HCT116 (cell line): ENCODE data around the gene UNC79. TPM values are rescaled to one million over a fixed set of nuclear protein-coding genes. Genes with fewer than 3 reads are reported as not detected.

Source experiments
- ATAC-seq: fragments of 200-7000 bp; cut with Tn5 transposase; 2 replicates; pipeline ENCODE4 v1.9.1; 2020; ENCODE audit warnings: mild to moderate bottlenecking, moderate library complexity
- BruUV-seq: library from RNA; stranded (reverse); fragments of 400-500 nt; replicated peaks from 2 replicates; lab custom pipeline; 2021; lab: Mats Ljungman, UMichigan
- CTCF ChIA-PET: fragments of 300-600 bp; sonication (Branson Sonifier 250); formaldehyde crosslinking; loops from one replicate; lab custom pipeline; 2021; ENCODE audit warnings: antibody characterized with exemption; lab: Charles Lee
- POLR2A ChIA-PET: fragments of 300-600, 350-600 bp; sonication (Branson Sonifier 250); formaldehyde crosslinking; loops from one replicate; lab custom pipeline; 2021; ENCODE audit warnings: antibody characterized with exemption; lab: Charles Lee
- RAD21 ChIA-PET, 2 experiments: fragments of 300-600 bp; sonication (Branson Sonifier 250); formaldehyde crosslinking; loops; one replicate each; lab custom pipeline; 2023; ENCODE audit warnings: low total read pairs in 2 of 2; ENCODE audit not compliant: uncharacterized antibody in 2 of 2, unreplicated experiment in 2 of 2, low non-redundant PET in 1 of 2; lab: Charles Lee
- DNase-seq: peaks from one replicate; pipeline ENCODE4 v3.0.0-alpha.2; 2010; ENCODE audit warnings: low read depth, low spot score
- H2AFZ ChIP-seq: fragments of 200-600 bp; shearing (Covaris generic), sonication (generic); 2 replicates; pipeline ENCODE4 v1.6.1; 2017; ENCODE audit warnings: low read depth, mixed run types, mixed read lengths, antibody characterized with exemption, low read length; ENCODE audit not compliant: poor library complexity, severe bottlenecking
- H3K27ac ChIP-seq: 2 replicates; pipeline ENCODE4 v1.5.1; 2012; ENCODE audit warnings: low read depth, low read length
- H3K27me3 ChIP-seq: fragments of 200-600 bp; sonication (generic); 2 replicates; pipeline ENCODE4 v1.6.1; 2016; ENCODE audit warnings: mixed run types, low read length, mixed read lengths; ENCODE audit not compliant: insufficient read depth
- H3K36me3 ChIP-seq, 2 experiments: fragments of 200-500 bp in 1 of 2; fragments of 200-600 bp in 1 of 2; sonication (Bioruptor generic) in 1 of 2; sonication (generic) in 1 of 2; 2 replicates each; pipeline versions ENCODE4 v1.5.1 to v1.6.1; 2014 to 2016; ENCODE audit warnings: low read length in 2 of 2, inconsistent platforms in 1 of 2, mixed read lengths in 1 of 2, mixed run types in 1 of 2; ENCODE audit not compliant: insufficient read depth in 2 of 2, control insufficient read depth in 1 of 2
- H3K4me1 ChIP-seq, 2 experiments: fragments of 200-600 bp in 1 of 2; sonication (generic) in 1 of 2; 2 replicates each; pipeline versions ENCODE4 v1.5.1 to v1.6.1; 2012 to 2017; ENCODE audit warnings: low read length in 2 of 2, inconsistent platforms in 1 of 2, mild to moderate bottlenecking in 1 of 2, mixed read lengths in 1 of 2, mixed run types in 1 of 2, moderate library complexity in 1 of 2; ENCODE audit not compliant: insufficient read depth in 2 of 2, control insufficient read depth in 1 of 2
- H3K4me2 ChIP-seq: fragments of 200-600 bp; sonication (generic); 2 replicates; pipeline ENCODE4 v1.6.1; 2017; ENCODE audit warnings: mixed run types, low read length, mixed read lengths
- H3K4me3 ChIP-seq, 2 experiments: fragments of 200-600 bp in 1 of 2; sonication (generic) in 1 of 2; replicated peaks in 1 of 2; 2 replicates each; pipeline ENCODE4 v1.5.1; 2011 to 2016; ENCODE audit warnings: low read length in 2 of 2, control low read depth in 1 of 2, low read depth in 1 of 2, mild to moderate bottlenecking in 1 of 2, mixed read lengths in 1 of 2, mixed run types in 1 of 2
- H3K79me2 ChIP-seq: fragments of 200-600 bp; sonication (generic); 2 replicates; pipeline ENCODE4 v1.6.1; 2017; ENCODE audit warnings: mild to moderate bottlenecking, mixed run types, low read length, moderate library complexity, mixed read lengths; ENCODE audit not compliant: insufficient read depth
- H3K9ac ChIP-seq: fragments of 200-600 bp; sonication (generic); 2 replicates; pipeline ENCODE4 v1.6.1; 2016; ENCODE audit warnings: low read length, mixed read lengths
- H3K9me2 ChIP-seq: fragments of 200-600 bp; sonication (generic), shearing (Covaris generic); 2 replicates; pipeline ENCODE4 v1.6.1; 2017; ENCODE audit warnings: mixed run types, mild to moderate bottlenecking, moderate library complexity; ENCODE audit not compliant: insufficient read depth
- H3K9me3 ChIP-seq, 2 experiments: fragments of 200-500 bp in 1 of 2; fragments of 200-600 bp in 1 of 2; sonication (Bioruptor generic) in 1 of 2; sonication (generic) in 1 of 2; 2 replicates each; pipeline ENCODE4 v1.6.1; 2014 to 2017; ENCODE audit warnings: low read length in 2 of 2, mixed read lengths in 2 of 2, inconsistent platforms in 1 of 2, low read depth in 1 of 2, mild to moderate bottlenecking in 1 of 2, mixed run types in 1 of 2, moderate library complexity in 1 of 2; ENCODE audit not compliant: control insufficient read depth in 1 of 2, insufficient read depth in 1 of 2
- H4K20me1 ChIP-seq: fragments of 200-600 bp; sonication (generic), shearing (Covaris generic); 2 replicates; pipeline ENCODE4 v1.6.1; 2017; ENCODE audit warnings: mixed run types, mild to moderate bottlenecking, moderate library complexity; ENCODE audit not compliant: insufficient read depth
- CBX3 ChIP-seq: IDR thresholded peaks from 2 replicates; pipeline ENCODE4 v1.6.1; 2012; ENCODE audit warnings: low read depth
- ELF1 ChIP-seq: IDR thresholded peaks from 2 replicates; pipeline ENCODE4 v1.6.1; 2012; ENCODE audit warnings: low read depth, borderline replicate concordance
- EZH2 ChIP-seq: fragments of 200-600 bp; sonication (generic); IDR thresholded peaks from 2 replicates; pipeline ENCODE4 v1.6.1; 2017; ENCODE audit warnings: antibody characterized with exemption, mixed run types
- FOSL1 ChIP-seq: IDR thresholded peaks from 2 replicates; pipeline ENCODE4 v1.6.1; 2012; ENCODE audit warnings: low read depth
- JUND ChIP-seq: IDR thresholded peaks from 2 replicates; pipeline ENCODE4 v1.6.1; 2012
- POLR2A ChIP-seq: IDR thresholded peaks from 2 replicates; pipeline ENCODE4 v1.7.0; 2011; ENCODE audit warnings: borderline replicate concordance; ENCODE audit not compliant: insufficient read depth, insufficient read length; ENCODE audit errors: extremely low read depth
- RAD21 ChIP-seq: IDR thresholded peaks from 2 replicates; pipeline ENCODE4 v1.6.1; 2012; ENCODE audit warnings: low read depth, mild to moderate bottlenecking
- SRF ChIP-seq: IDR thresholded peaks from 2 replicates; pipeline ENCODE4 v1.6.1; 2012; ENCODE audit warnings: low read depth
- TCF7L2 ChIP-seq: IDR thresholded peaks from 2 replicates; pipeline ENCODE4 v1.7.0; 2011; ENCODE audit warnings: borderline replicate concordance, inconsistent platforms; ENCODE audit not compliant: insufficient read depth, insufficient read length; ENCODE audit errors: extremely low read depth
- YY1 ChIP-seq: IDR thresholded peaks from 2 replicates; pipeline ENCODE4 v1.6.1; 2011; ENCODE audit warnings: low read length, low read depth, moderate library complexity, mild to moderate bottlenecking; ENCODE audit not compliant: insufficient replicate concordance; ENCODE audit errors: extremely low read depth
- intact Hi-C: fragments of 100-400 bp; cut with micrococcal nuclease; formaldehyde crosslinking; loops from 2 replicates; pipeline ENCODE4 v1.10.0; 2022
- total RNA-seq: library from RNA; stranded (reverse); gene quantifications from one replicate; pipeline ENCODE4 v1.2.1, GENCODE V29; 2021; ENCODE audit not compliant: unreplicated experiment
- TF ChIP-seq, protein P1 (sequence below): IDR thresholded peaks from 2 replicates; pipeline ENCODE4 v1.6.1; 2012
- TF ChIP-seq, protein P2 (sequence below): IDR thresholded peaks from 2 replicates; pipeline ENCODE4 v1.6.1; 2011; ENCODE audit warnings: mild to moderate bottlenecking, low read length, moderate library complexity; ENCODE audit not compliant: insufficient replicate concordance; ENCODE audit errors: extremely low read depth
- TF ChIP-seq, protein P3 (sequence below): IDR thresholded peaks from 2 replicates; pipeline ENCODE4 v1.6.1; 2012
- TF ChIP-seq, protein P4 (sequence below): IDR thresholded peaks from 2 replicates; pipeline ENCODE4 v1.6.1; 2012; ENCODE audit warnings: low read depth
- TF ChIP-seq, protein P5 (sequence below), 3 experiments: fragments of 200-600 bp in 1 of 3; sonication (generic) in 1 of 3; IDR thresholded peaks in 2 of 3; conservative IDR thresholded peaks in 1 of 3; 2 replicates each; pipeline ENCODE4 v1.5.1; 2012 to 2017; ENCODE audit warnings: low read depth in 2 of 3, low read length in 2 of 3, antibody characterized with exemption in 1 of 3, borderline replicate concordance in 1 of 3, control low read depth in 1 of 3, mild to moderate bottlenecking in 1 of 3, mixed read lengths in 1 of 3, mixed run types in 1 of 3, moderate library complexity in 1 of 3; ENCODE audit not compliant: insufficient read depth in 1 of 3

Gene UNC79
- total RNA-seq, 1 experiment from 2014 or later = 0.10 TPM

DNA sequence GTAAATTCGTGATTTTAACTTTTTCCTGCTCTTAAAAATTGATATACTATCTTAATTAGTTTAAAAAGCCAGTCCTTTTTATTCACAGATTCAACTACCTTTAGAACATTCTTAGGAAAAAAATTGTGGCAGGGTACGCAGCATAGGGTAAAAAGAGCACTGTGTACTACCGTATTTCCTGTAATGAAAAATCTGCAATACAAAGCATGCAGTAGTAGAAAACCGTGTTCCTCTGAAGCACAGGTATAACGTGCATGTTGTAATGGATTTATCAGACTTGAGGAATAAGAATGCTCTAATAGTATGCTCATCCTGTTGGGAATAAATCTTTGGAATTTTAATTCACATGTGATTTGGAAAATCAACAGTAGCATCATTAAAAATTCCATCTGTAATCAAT lies 140.5 kb downstream of the UNC79 start:
- BruUV-seq = no TSS peak
- CTCF ChIA-PET = no interaction called here
- ATAC-seq = no peak

More for the DNA sequence above, 140.5 kb downstream of the UNC79 start:
- no peaks in the 10 kb centered on the region for H3K36me3 ChIP-seq
- ChIA-PET POLR2A (no interaction called here), RAD21 (no interaction called here)
- no peak overlapping the region for H3K4me2 ChIP-seq
- no peak for TF ChIP-seq JUND
- TF ChIP-seq EZH2 = no peak
- TF ChIP-seq SRF = no peak
- TF ChIP-seq, protein P1, sequence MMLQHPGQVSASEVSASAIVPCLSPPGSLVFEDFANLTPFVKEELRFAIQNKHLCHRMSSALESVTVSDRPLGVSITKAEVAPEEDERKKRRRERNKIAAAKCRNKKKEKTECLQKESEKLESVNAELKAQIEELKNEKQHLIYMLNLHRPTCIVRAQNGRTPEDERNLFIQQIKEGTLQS = no peak
- TF ChIP-seq ELF1 = no peak
- TF ChIP-seq YY1 = no peak
- TF ChIP-seq, protein P2, sequence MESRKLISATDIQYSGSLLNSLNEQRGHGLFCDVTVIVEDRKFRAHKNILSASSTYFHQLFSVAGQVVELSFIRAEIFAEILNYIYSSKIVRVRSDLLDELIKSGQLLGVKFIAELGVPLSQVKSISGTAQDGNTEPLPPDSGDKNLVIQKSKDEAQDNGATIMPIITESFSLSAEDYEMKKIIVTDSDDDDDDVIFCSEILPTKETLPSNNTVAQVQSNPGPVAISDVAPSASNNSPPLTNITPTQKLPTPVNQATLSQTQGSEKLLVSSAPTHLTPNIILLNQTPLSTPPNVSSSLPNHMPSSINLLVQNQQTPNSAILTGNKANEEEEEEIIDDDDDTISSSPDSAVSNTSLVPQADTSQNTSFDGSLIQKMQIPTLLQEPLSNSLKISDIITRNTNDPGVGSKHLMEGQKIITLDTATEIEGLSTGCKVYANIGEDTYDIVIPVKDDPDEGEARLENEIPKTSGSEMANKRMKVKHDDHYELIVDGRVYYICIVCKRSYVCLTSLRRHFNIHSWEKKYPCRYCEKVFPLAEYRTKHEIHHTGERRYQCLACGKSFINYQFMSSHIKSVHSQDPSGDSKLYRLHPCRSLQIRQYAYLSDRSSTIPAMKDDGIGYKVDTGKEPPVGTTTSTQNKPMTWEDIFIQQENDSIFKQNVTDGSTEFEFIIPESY = no peak
- TF ChIP-seq, protein P3, sequence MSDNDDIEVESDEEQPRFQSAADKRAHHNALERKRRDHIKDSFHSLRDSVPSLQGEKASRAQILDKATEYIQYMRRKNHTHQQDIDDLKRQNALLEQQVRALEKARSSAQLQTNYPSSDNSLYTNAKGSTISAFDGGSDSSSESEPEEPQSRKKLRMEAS = no peak
- TF ChIP-seq TCF7L2 = no peak
- no peak for TF ChIP-seq FOSL1
- TF ChIP-seq, protein P4, sequence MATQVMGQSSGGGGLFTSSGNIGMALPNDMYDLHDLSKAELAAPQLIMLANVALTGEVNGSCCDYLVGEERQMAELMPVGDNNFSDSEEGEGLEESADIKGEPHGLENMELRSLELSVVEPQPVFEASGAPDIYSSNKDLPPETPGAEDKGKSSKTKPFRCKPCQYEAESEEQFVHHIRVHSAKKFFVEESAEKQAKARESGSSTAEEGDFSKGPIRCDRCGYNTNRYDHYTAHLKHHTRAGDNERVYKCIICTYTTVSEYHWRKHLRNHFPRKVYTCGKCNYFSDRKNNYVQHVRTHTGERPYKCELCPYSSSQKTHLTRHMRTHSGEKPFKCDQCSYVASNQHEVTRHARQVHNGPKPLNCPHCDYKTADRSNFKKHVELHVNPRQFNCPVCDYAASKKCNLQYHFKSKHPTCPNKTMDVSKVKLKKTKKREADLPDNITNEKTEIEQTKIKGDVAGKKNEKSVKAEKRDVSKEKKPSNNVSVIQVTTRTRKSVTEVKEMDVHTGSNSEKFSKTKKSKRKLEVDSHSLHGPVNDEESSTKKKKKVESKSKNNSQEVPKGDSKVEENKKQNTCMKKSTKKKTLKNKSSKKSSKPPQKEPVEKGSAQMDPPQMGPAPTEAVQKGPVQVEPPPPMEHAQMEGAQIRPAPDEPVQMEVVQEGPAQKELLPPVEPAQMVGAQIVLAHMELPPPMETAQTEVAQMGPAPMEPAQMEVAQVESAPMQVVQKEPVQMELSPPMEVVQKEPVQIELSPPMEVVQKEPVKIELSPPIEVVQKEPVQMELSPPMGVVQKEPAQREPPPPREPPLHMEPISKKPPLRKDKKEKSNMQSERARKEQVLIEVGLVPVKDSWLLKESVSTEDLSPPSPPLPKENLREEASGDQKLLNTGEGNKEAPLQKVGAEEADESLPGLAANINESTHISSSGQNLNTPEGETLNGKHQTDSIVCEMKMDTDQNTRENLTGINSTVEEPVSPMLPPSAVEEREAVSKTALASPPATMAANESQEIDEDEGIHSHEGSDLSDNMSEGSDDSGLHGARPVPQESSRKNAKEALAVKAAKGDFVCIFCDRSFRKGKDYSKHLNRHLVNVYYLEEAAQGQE = no peak
- TF ChIP-seq RAD21 = no peak
- TF ChIP-seq POLR2A = no peak
- TF ChIP-seq, protein P5, sequence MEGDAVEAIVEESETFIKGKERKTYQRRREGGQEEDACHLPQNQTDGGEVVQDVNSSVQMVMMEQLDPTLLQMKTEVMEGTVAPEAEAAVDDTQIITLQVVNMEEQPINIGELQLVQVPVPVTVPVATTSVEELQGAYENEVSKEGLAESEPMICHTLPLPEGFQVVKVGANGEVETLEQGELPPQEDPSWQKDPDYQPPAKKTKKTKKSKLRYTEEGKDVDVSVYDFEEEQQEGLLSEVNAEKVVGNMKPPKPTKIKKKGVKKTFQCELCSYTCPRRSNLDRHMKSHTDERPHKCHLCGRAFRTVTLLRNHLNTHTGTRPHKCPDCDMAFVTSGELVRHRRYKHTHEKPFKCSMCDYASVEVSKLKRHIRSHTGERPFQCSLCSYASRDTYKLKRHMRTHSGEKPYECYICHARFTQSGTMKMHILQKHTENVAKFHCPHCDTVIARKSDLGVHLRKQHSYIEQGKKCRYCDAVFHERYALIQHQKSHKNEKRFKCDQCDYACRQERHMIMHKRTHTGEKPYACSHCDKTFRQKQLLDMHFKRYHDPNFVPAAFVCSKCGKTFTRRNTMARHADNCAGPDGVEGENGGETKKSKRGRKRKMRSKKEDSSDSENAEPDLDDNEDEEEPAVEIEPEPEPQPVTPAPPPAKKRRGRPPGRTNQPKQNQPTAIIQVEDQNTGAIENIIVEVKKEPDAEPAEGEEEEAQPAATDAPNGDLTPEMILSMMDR (IDR thresholded peaks at IDR 0.05 in 2 of 3, conservative IDR thresholded peaks at IDR 0.05 in 1 of 3; ENCODE audit: borderline replicate concordance in 1 of 3, insufficient read depth in 1 of 3, low read depth in 2 of 3, low read length in 2 of 3) = no peak
- TF ChIP-seq CBX3 = no peak
- no peak overlapping the region for H3K27ac ChIP-seq
- DNase-seq = no peak
- H3K9me2 ChIP-seq = no peaks in the 10 kb centered on the region
- H2AFZ ChIP-seq = no peak overlapping the region
- peaks cover 14% of the 10 kb centered on the region; the same call in 1 of the 2 replicates for H3K27me3 ChIP-seq
- H3K9ac ChIP-seq = no peak overlapping the region
- H3K79me2 ChIP-seq = no peaks in the 10 kb centered on the region
- no peaks in the 10 kb centered on the region for H4K20me1 ChIP-seq
- intact Hi-C loops = no loop called here
- no peak overlapping the region for H3K4me3 ChIP-seq
- H3K4me1 ChIP-seq = no peaks in the 10 kb centered on the region
- no peaks in the 10 kb centered on the region for H3K9me3 ChIP-seq
